Endodermal cell (in vitro differentiated cells): ENCODE data around the gene PRKACB. TPM values are rescaled to one million over a fixed set of nuclear protein-coding genes. Genes with fewer than 3 reads are reported as not detected.

Source experiments
- DNase-seq: peaks from one replicate; pipeline ENCODE4 v3.0.0-alpha.2; 2017
- H3K27ac ChIP-seq: 2 replicates; pipeline ENCODE4 v1.5.1; 2013; ENCODE audit warnings: mild to moderate bottlenecking, low read depth, low read length, moderate library complexity
- H3K27me3 ChIP-seq: 2 replicates; pipeline ENCODE4 v1.6.1; 2013; ENCODE audit warnings: mild to moderate bottlenecking, low read length, moderate library complexity; ENCODE audit not compliant: insufficient read depth, control insufficient read depth, poor library complexity, severe bottlenecking
- H3K36me3 ChIP-seq: 2 replicates; pipeline ENCODE4 v1.7.0; 2013; ENCODE audit warnings: mild to moderate bottlenecking, low read length, moderate library complexity; ENCODE audit not compliant: control insufficient read depth, insufficient read depth
- H3K4me1 ChIP-seq: one replicate; pipeline ENCODE4 v1.7.0; 2013; ENCODE audit warnings: low read length; ENCODE audit not compliant: control insufficient read depth, insufficient read depth
- H3K4me3 ChIP-seq: 2 replicates; pipeline ENCODE4 v1.5.1; 2013; ENCODE audit warnings: mild to moderate bottlenecking, low read length, moderate library complexity
- H3K9ac ChIP-seq: 2 replicates; pipeline ENCODE4 v1.6.1; 2013; ENCODE audit warnings: mild to moderate bottlenecking, low read length, moderate library complexity; ENCODE audit not compliant: poor library complexity, severe bottlenecking; ENCODE audit errors: extremely low read depth
- H3K9me3 ChIP-seq: 2 replicates; pipeline ENCODE4 v1.6.1; 2013; ENCODE audit warnings: mild to moderate bottlenecking, low read length, moderate library complexity; ENCODE audit not compliant: control insufficient read depth
- H3K27ac Mint-ChIP-seq: 2 replicates; pipeline ENCODE4 v1.8.0; 2020; ENCODE audit warnings: mixed read lengths
- H3K27me3 Mint-ChIP-seq: 2 replicates; pipeline ENCODE4 v1.8.0; 2021; ENCODE audit warnings: mild to moderate bottlenecking, mixed read lengths; ENCODE audit not compliant: insufficient read depth
- H3K36me3 Mint-ChIP-seq: 2 replicates; pipeline ENCODE4 v1.8.0; 2020; ENCODE audit warnings: low read depth, mixed read lengths
- H3K4me1 Mint-ChIP-seq: 2 replicates; pipeline ENCODE4 v1.8.0; 2020; ENCODE audit warnings: mixed read lengths
- H3K4me3 Mint-ChIP-seq: 2 replicates; pipeline ENCODE4 v1.8.0; 2020; ENCODE audit warnings: mild to moderate bottlenecking, moderate library complexity, mixed read lengths
- H3K9me3 Mint-ChIP-seq: 2 replicates; pipeline ENCODE4 v1.8.0; 2020; ENCODE audit warnings: mild to moderate bottlenecking, mixed read lengths
- WGBS, 2 experiments: methylation state at CpG; one replicate each; pipeline versions ENCODE4 v1.1.5 to v1.1.7; 2013; ENCODE audit warnings: missing lambda C conversion rate in 2 of 2, mixed read lengths in 1 of 2; ENCODE audit not compliant: insufficient coverage in 1 of 2, insufficient read length in 1 of 2; 5-methylcytosine and 5-hydroxymethylcytosine counted together
- long read RNA-seq, 4 experiments: library from polyadenylated mRNA in 2 of 4; library from RNA in 1 of 4; library from capped mRNA in 1 of 4; stranded (forward) in 3 of 4; unstranded in 1 of 4; transcript quantifications; one replicate each; pipeline ENCODE4 v2.0.0, GENCODE V29; 2020 to 2021; ENCODE audit warnings: inconsistent platforms in 1 of 4
- polyA plus RNA-seq, 2 experiments: library from polyadenylated mRNA; stranded (reverse); fragments of 50-300 nt; gene quantifications; one replicate each; pipeline ENCODE4 v1.2.3, GENCODE V29; 2013
- total RNA-seq, 2 donors: library from RNA; stranded (reverse); fragmentation: NEBNext Ultra II Directional in 1 of 2; extraction: Animal tissue kit (Norgen Biotek cat#: 25700) in 1 of 2; gene quantifications; 2 replicates in 1 of 2; 3 replicates in 1 of 2; pipeline ENCODE4 v1.2.1, GENCODE V29; 2021
- TF ChIP-seq, protein P1 (sequence below): fragments of 200-600 bp; sonication (generic); conservative IDR thresholded peaks from 2 replicates; pipeline ENCODE4 v1.5.0; 2021; ENCODE audit warnings: antibody characterized with exemption, mild to moderate bottlenecking

Gene PRKACB
- 10 to 100 TPM; 19.8 to 36.1 TPM for total RNA-seq
- polyA plus RNA-seq (2013, experiment 1 of 2) = 25.6 TPM
- polyA plus RNA-seq (2013, experiment 2 of 2) = 27.9 TPM
- long read RNA-seq, experiment 1, full-length matches to known transcripts = 3 of 17 reads
- long read RNA-seq, experiment 1, partial matches to known transcripts = 3 of 17 reads
- long read RNA-seq, experiment 1, other reads (novel, unspliced or antisense) = 11 of 17 reads
- long read RNA-seq, experiment 2, full-length matches to known transcripts = 39 of 54 reads
- long read RNA-seq, experiment 2, partial matches to known transcripts = 5 of 54 reads
- long read RNA-seq, experiment 2, other reads (novel, unspliced or antisense) = 10 of 54 reads
- long read RNA-seq, experiment 3, full-length matches to known transcripts = 35 of 44 reads
- long read RNA-seq, experiment 3, partial matches to known transcripts = 0 of 44 reads
- long read RNA-seq, experiment 3, other reads (novel, unspliced or antisense) = 9 of 44 reads
- long read RNA-seq, experiment 4, full-length matches to known transcripts = 14 of 20 reads
- long read RNA-seq, experiment 4, partial matches to known transcripts = 1 of 20 reads
- long read RNA-seq, experiment 4, other reads (novel, unspliced or antisense) = 5 of 20 reads

DNA sequence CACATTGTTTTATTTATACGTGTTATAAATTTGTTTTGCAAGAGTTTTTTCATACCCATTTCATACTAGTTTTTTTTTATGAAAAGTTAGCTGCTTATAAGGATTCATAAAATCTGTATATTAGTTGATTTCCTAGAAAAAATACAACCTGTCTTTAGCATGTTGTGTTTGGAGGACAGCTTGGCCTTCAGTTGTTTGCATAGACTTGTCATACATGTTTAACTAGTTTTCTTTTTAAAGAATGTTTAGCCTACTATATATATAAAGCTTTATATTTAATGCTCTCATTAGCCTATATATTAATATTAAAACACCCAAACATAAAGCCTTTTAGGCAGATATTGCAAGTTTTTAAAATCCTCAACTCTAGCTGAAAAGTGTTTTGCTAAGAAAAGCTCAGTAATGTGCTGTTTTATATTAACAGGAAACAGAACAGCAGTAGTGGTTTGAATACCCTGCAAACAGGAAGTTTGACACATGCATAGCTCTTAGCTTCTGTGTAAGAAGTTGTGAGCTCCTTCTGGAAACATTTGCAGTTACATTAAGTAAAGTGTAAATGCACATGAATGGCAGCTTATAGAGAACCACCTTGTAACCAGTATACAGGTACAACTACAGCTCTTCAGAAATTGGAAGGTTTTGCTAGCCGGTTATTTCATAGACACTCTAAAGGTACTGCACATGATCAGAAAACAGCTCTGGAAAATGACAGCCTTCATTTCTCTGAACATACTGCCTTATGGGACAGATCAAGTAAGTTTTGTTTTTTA is at the start of gene PRKACB:
Gene PRKACB, plus strand, starts transcription at position 476 of the 770 bp plus-strand sequence. Its CDS starts 91 bp downstream, at position 567.
- no peak within 1 kb of the TSS for H3K4me3 ChIP-seq
- no peak within 1 kb of the TSS for H3K9ac ChIP-seq
- H3K9me3 ChIP-seq = peaks cover under 1% of the 10 kb centered on the region
- no peak within 1 kb of the TSS for H3K27ac ChIP-seq
- Mint-ChIP-seq H3K27me3 (no peaks in the 10 kb centered on the region), H3K9me3 (no peaks in the 10 kb centered on the region), H3K4me1 (peaks cover 6% of the 10 kb centered on the region), H3K4me3 (no peak within 1 kb of the TSS), H3K36me3 (no peaks in the 10 kb centered on the region), H3K27ac (peak within 1 kb of the TSS; percentile 74)
- H3K36me3 ChIP-seq = no peaks in the 10 kb centered on the region
- TF ChIP-seq, protein P1, sequence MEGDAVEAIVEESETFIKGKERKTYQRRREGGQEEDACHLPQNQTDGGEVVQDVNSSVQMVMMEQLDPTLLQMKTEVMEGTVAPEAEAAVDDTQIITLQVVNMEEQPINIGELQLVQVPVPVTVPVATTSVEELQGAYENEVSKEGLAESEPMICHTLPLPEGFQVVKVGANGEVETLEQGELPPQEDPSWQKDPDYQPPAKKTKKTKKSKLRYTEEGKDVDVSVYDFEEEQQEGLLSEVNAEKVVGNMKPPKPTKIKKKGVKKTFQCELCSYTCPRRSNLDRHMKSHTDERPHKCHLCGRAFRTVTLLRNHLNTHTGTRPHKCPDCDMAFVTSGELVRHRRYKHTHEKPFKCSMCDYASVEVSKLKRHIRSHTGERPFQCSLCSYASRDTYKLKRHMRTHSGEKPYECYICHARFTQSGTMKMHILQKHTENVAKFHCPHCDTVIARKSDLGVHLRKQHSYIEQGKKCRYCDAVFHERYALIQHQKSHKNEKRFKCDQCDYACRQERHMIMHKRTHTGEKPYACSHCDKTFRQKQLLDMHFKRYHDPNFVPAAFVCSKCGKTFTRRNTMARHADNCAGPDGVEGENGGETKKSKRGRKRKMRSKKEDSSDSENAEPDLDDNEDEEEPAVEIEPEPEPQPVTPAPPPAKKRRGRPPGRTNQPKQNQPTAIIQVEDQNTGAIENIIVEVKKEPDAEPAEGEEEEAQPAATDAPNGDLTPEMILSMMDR = no peak
- WGBS, 2 experiments = 96 to 100% methylated on average over 1 of the region's 2 CpGs
- no peak for DNase-seq
- H3K4me1 ChIP-seq = no peaks in the 10 kb centered on the region
- no peaks in the 10 kb centered on the region for H3K27me3 ChIP-seq

DNA sequence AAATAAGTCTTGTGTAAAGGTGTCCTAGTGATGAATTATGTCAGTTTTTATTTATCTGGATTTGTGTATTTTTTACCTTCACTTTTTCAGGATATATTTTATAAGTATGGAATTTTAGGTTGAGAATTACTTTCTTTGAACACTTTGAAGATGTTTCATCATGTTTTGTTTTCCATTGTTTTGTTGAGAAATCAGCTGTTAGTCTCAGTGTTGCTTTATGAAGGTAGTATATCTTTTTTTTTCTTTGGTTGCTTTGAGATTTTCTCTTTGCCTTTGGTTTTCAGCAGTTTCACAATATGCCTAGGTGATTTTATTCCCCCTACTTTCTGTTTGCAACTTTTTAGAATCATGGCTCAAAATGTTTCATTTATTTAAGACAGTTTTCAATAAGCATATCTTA is 48.8 kb upstream of the PRKACB start:
- Histone ChIP-seq H3K36me3 (no peaks in the 10 kb centered on the region), H3K27me3 (no peaks in the 10 kb centered on the region), H3K4me3 (no peak overlapping the region), H3K27ac (no peak overlapping the region), H3K4me1 (no peaks in the 10 kb centered on the region), H3K9ac (no peak overlapping the region), H3K9me3 (peaks cover 15% of the 10 kb centered on the region)
- Mint-ChIP-seq H3K27ac (no peak overlapping the region), H3K36me3 (peaks cover 4% of the 10 kb centered on the region), H3K9me3 (peaks cover 2% of the 10 kb centered on the region), H3K4me3 (no peak overlapping the region), H3K27me3 (no peaks in the 10 kb centered on the region), H3K4me1 (peaks cover 6% of the 10 kb centered on the region)
- TF ChIP-seq, protein P1 = no peak
- DNase-seq = no peak

DNA sequence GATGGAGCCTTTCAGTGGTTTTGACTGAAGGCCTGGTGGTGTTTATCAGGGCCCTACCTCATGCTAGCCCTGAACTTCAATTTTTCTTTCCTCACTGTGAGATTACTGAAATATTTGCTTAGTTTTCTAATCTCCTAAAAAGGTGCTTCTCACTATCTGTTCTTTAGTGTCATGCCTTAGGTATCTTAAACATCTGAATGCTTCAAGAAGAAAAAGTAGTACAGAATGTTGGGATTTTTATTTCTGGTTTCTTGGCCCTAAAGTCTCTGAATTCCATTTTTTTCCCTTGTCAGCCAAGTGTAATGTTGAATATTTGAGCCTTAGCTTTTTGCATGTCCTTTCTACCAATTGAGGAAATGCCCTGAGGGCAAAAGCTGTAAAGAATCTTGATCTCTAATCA is 47.9 kb upstream of the PRKACB start:
- Mint-ChIP-seq H3K27ac (no peak overlapping the region), H3K9me3 (peaks cover 2% of the 10 kb centered on the region), H3K36me3 (peaks cover 4% of the 10 kb centered on the region), H3K4me1 (peaks cover 12% of the 10 kb centered on the region), H3K27me3 (no peaks in the 10 kb centered on the region), H3K4me3 (no peak overlapping the region)
- TF ChIP-seq, protein P1 = no peak
- Histone ChIP-seq H3K4me3 (no peak overlapping the region), H3K27me3 (no peaks in the 10 kb centered on the region), H3K4me1 (no peaks in the 10 kb centered on the region), H3K9ac (no peak overlapping the region), H3K9me3 (peaks cover 15% of the 10 kb centered on the region), H3K36me3 (no peaks in the 10 kb centered on the region), H3K27ac (no peak overlapping the region)
- no peak for DNase-seq
